ENCODE results near the gene AGBL3.
"Not testable (repeated sequence)": the region's sequence is repeated elsewhere in the genome, so short reads cannot be mapped to it uniquely, and the experiment has no call there.

The AGBL3 gene

GRCh38 chr7:135109562-135109961 is 123.3 kb downstream of the AGBL3 start:
- DNase-seq (ENCODE audit: low read depth): no peak
- H3K4me3 ChIP-seq (ENCODE audit: low read depth, low read length): no peak overlapping the region
- TF ChIP-seq CTCF (IDR thresholded peaks at IDR 0.05; ENCODE audit: insufficient read depth, low read depth, low read length, missing control alignments): no peak

GRCh38 chr7:135109976-135110375 is 123.7 kb downstream of the AGBL3 start:
- H3K4me3 ChIP-seq (ENCODE audit: low read depth, low read length): no peak overlapping the region
- TF ChIP-seq CTCF (IDR thresholded peaks at IDR 0.05; ENCODE audit: insufficient read depth, low read depth, low read length, missing control alignments): no peak
- no peak for DNase-seq (ENCODE audit: low read depth)

GRCh38 chr7:135111379-135111778 is 125.1 kb downstream of the AGBL3 start:
- no peak for TF ChIP-seq CTCF (IDR thresholded peaks at IDR 0.05; ENCODE audit: insufficient read depth, low read depth, low read length, missing control alignments)
- no peak for DNase-seq (ENCODE audit: low read depth)
- H3K4me3 ChIP-seq (ENCODE audit: low read depth, low read length): no peak overlapping the region

GRCh38 chr7:135114622-135115021 is 128.3 kb downstream of the AGBL3 start:
- H3K4me3 ChIP-seq (ENCODE audit: low read depth, low read length): no peak overlapping the region
- no peak for DNase-seq (ENCODE audit: low read depth)
- TF ChIP-seq CTCF (IDR thresholded peaks at IDR 0.05; ENCODE audit: insufficient read depth, low read depth, low read length, missing control alignments): no peak

GRCh38 chr7:135117096-135117495 is 130.8 kb downstream of the AGBL3 start:
- H3K4me3 ChIP-seq (ENCODE audit: low read depth, low read length): no peak overlapping the region
- no peak for TF ChIP-seq CTCF (IDR thresholded peaks at IDR 0.05; ENCODE audit: insufficient read depth, low read depth, low read length, missing control alignments)
- no peak for DNase-seq (ENCODE audit: low read depth)

- TF ChIP-seq CTCF (IDR thresholded peaks at IDR 0.05; ENCODE audit: insufficient read depth, low read depth, low read length, missing control alignments): no peak
- no peak overlapping the region for H3K4me3 ChIP-seq (ENCODE audit: low read depth, low read length)
- no peak for DNase-seq (ENCODE audit: low read depth)
Measured at GRCh38 chr7:135121868-135122267, 135.6 kb downstream of the AGBL3 start.

GRCh38 chr7:135124631-135125030 is 138.3 kb downstream of the AGBL3 start:
- not testable (repeated sequence) for DNase-seq (ENCODE audit: low read depth)

More at GRCh38 chr7:135124631-135125030, 138.3 kb downstream of the AGBL3 start:
- H3K4me3 ChIP-seq (ENCODE audit: low read depth, low read length): not testable (repeated sequence)

Data from GM12865 (cell line).